ENCODE results near the gene GMDS. TPM values are rescaled to one million over a fixed set of nuclear protein-coding genes. Genes with fewer than 3 reads are reported as not detected.

Gene GMDS
- total and polyA plus RNA-seq, 2 of the 13 experiments (the other 11 are each of a cell fraction or from before 2014, with no cell fraction given), result 64.4 to 112 TPM

GRCh38 chr6:1654054-1654453 is 591.4 kb downstream of the GMDS start:
- ATAC-seq, result no peak
- Histone ChIP-seq H3K4me1 (ENCODE audit: insufficient read depth, low read length) (no peaks in the 10 kb centered on the region), H2AFZ (ENCODE audit: low read length) (no peak overlapping the region), H3K79me2 (ENCODE audit: insufficient read depth, low read length) (no peaks in the 10 kb centered on the region), H3K4me3 (replicated peaks in 1 of 3; ENCODE audit: insufficient read depth in 1 of 3, low read depth in 2 of 3, low read length in 3 of 3) (no peak overlapping the region), H3K4me2 (ENCODE audit: low read depth, low read length) (no peak overlapping the region), H3K27ac (ENCODE audit: extremely low read length, insufficient read depth, low read length) (no peak overlapping the region), H3K9ac (ENCODE audit: insufficient read depth, low read depth, low read length) (no peak overlapping the region), H4K20me1 (ENCODE audit: insufficient read depth, low read length) (no peaks in the 10 kb centered on the region), H3K27me3 (ENCODE audit: control insufficient read depth in 1 of 2, insufficient read depth in 2 of 2, low read length in 2 of 2) (no peaks in the 10 kb centered on the region), H3K36me3 (replicated peaks in 1 of 2; ENCODE audit: control insufficient read depth in 1 of 2, insufficient read depth in 2 of 2, low read length in 2 of 2) (peaks cover 8 to 26% of the 10 kb centered on the region in 2 experiments; a peak in 3 of 5 replicates), H3K9me3 (ENCODE audit: low read length) (no peaks in the 10 kb centered on the region)
- ChIA-PET CTCF (ENCODE audit: low intra/inter-chr PET ratio, low total read pairs) (no interaction called here), POLR2A (no interaction called here)
- no peak for FAIRE-seq
- 85% methylated on average over 4 of the region's 4 CpGs for WGBS (ENCODE audit: low lambda C conversion rate)
- intact Hi-C loops (cut with micrococcal nuclease; ENCODE audit: unreplicated experiment) (no loop called here), in situ Hi-C loops (cut with HindIII; ENCODE audit: extremely low pct_ligation_motif_present, low pct_unique_long_range_greater_than_20kb) (no loop called here)
- BruUV-seq (replicated peaks), result no TSS peak
- TF ChIP-seq ARNT (IDR thresholded peaks at IDR 0.05), result no peak
- TF ChIP-seq ZNF639 (CRISPR knock-in tag; conservative IDR thresholded peaks at IDR 0.05), result no peak
- no peak for TF ChIP-seq GMEB1 (CRISPR knock-in tag; IDR thresholded peaks at IDR 0.05; ENCODE audit: borderline replicate concordance)
- TF ChIP-seq ZNF605 (CRISPR knock-in tag; IDR thresholded peaks at IDR 0.05), result no peak
- no peak for TF ChIP-seq PCBP1 (IDR thresholded peaks at IDR 0.05; ENCODE audit: borderline replicate concordance, low read depth, low read length)
- no peak for DNase-seq (ENCODE audit: low spot score)

GRCh38 chr6:1652842-1653241 is 592.6 kb downstream of the GMDS start:
- no peak for FAIRE-seq
- POLR2A ChIA-PET, result no interaction called here
- Histone ChIP-seq H3K9ac (ENCODE audit: insufficient read depth, low read depth, low read length) (no peak overlapping the region), H3K4me2 (ENCODE audit: low read depth, low read length) (no peak overlapping the region), H2AFZ (ENCODE audit: low read length) (no peak overlapping the region), H3K4me3 (replicated peaks in 1 of 3; ENCODE audit: insufficient read depth in 1 of 3, low read depth in 2 of 3, low read length in 3 of 3) (no peak overlapping the region), H3K27me3 (ENCODE audit: control insufficient read depth in 1 of 2, insufficient read depth in 2 of 2, low read length in 2 of 2) (no peaks in the 10 kb centered on the region), H4K20me1 (ENCODE audit: insufficient read depth, low read length) (no peaks in the 10 kb centered on the region), H3K4me1 (ENCODE audit: insufficient read depth, low read length) (no peaks in the 10 kb centered on the region), H3K9me3 (ENCODE audit: low read length) (no peaks in the 10 kb centered on the region), H3K79me2 (ENCODE audit: insufficient read depth, low read length) (no peaks in the 10 kb centered on the region), H3K36me3 (replicated peaks in 1 of 2; ENCODE audit: control insufficient read depth in 1 of 2, insufficient read depth in 2 of 2, low read length in 2 of 2) (peaks cover 6 to 25% of the 10 kb centered on the region in 2 experiments; a peak in 3 of 5 replicates), H3K27ac (ENCODE audit: extremely low read length, insufficient read depth, low read length) (no peak overlapping the region)
- peak; percentile 28; the same call in 1 of the 3 replicates for ATAC-seq
- intact Hi-C loops (cut with micrococcal nuclease; ENCODE audit: unreplicated experiment) (no loop called here), in situ Hi-C loops (cut with HindIII; ENCODE audit: extremely low pct_ligation_motif_present, low pct_unique_long_range_greater_than_20kb) (no loop called here)
- no peak for DNase-seq (ENCODE audit: low spot score)
- no TSS peak for BruUV-seq (replicated peaks)
- TF ChIP-seq ZNF367 (CRISPR knock-in tag; IDR thresholded peaks at IDR 0.05; ENCODE audit: borderline replicate concordance), result no peak
- peak; percentile 40 for TF ChIP-seq AGO2 (optimal IDR thresholded peaks at IDR 0.05; ENCODE audit: low read depth, low read length)
- TF ChIP-seq ZBTB46 (CRISPR knock-in tag; IDR thresholded peaks at IDR 0.05; ENCODE audit: borderline replicate concordance), result no peak
- TF ChIP-seq ZBTB21 (CRISPR knock-in tag; IDR thresholded peaks at IDR 0.05), result no peak
- TF ChIP-seq HNRNPK (IDR thresholded peaks at IDR 0.05; ENCODE audit: low read depth, low read length, poor library complexity, severe bottlenecking), result no peak
- 97% methylated on average over 10 of the region's 10 CpGs for WGBS (ENCODE audit: low lambda C conversion rate)
- CTCF ChIA-PET (ENCODE audit: low intra/inter-chr PET ratio, low total read pairs), result no interaction called here
